Effector CD4-positive, alpha-beta T cell (primary cell): ENCODE data around the gene EPHA10.

ENCODE experiments used
- DNase-seq: peaks from one replicate; pipeline ENCODE4 v3.0.0-alpha.2; 2020

Gene EPHA10

DNA sequence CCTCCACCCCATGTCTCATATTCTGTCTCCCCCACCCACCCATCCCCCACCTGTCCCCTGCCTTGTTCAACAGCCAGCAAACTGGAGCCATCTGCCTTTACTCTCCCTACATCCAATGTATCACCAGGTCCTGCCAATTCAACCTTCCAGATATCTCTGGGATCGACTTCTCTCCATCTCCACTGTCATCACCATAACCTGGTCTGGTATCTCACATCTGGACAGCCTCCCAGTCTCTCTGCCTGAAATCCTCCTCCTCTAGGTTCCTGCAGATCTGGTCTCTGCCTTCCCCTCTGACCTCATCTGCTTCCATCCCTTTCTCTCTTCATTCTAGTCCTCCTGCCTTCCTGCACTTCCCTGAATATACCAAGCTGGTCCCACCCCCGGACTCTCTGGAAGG lies 94.8 kb downstream of the EPHA10 start:
- DNase-seq, result no peak

DNA sequence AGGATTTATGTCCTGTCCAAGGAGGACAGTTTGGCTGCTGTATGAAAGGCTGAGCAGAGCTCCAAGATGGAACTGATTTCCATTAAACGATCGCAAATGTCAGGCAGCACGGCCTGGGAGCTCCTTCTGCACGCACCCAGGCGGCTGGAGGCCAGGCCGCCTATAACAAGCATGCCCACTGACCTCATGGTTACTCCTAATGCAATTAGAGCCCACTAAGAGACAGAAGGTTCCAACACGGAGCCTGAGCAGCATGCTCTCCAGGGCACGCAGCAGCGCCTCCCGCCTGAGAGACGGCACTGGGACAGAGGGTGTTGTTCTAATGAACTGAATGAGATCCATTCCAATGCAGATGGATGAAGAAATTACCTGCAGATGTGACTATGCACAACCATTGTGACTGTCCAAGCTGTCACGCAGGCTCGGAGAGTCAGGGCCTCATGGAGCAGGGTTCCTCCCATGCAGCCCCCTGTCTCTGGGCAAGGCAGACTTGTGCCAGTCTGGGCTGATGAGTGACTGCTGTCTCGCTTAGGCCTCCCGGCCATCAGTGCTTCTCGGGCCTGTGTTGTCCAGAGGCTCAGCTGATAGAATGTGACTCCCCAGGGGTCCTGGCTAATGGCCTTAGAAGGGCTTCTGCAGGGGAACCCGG lies 97.8 kb downstream of the EPHA10 start:
- no peak for DNase-seq

DNA sequence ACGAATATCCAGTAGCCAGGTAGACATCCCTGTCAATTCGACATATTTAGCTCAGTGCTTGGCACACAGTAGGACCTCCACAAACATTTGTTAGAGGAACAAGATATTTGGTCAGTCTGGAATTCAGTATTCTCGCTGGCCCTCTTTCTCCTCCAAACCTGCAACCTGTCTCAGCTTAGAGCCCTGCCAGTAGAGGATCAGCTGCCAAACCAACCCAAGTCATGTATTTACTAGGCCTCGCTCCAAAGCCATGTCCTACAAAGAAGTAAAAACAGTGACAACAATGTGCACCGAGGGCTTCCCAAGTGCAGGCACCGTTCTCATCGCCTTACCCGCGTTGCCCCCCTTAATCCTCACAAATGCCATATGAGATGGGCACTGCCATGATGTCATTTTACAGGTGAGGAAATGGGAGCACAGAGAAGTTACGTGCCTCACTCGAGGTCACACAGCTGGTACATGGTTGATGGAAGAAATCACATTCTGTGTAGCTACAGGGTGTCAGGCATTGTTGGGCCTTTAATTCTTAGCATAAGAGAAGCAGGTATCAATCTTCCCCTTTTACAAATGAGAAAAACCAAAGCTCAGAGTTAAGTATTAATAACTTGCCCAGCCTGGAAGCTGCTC lies 98.6 kb downstream of the EPHA10 start:
- DNase-seq, result no peak
